Thymus (tissue), 11 donors: ENCODE results near the gene USP35. TPM values are rescaled to one million over a fixed set of nuclear protein-coding genes. Genes with fewer than 3 reads are reported as not detected.
A peak's percentile ranks its signal among the peaks of the same experiment; 100 is the strongest.

ENCODE experiments used
- DNase-seq, 9 donors: peaks; one replicate each; pipeline ENCODE4 v3.0.0-alpha.2; 2013; ENCODE audit warnings: low spot score in 9 of 9, low read depth in 6 of 9, missing footprints in 1 of 9
- H3K27ac ChIP-seq, 2 donors: one replicate each; pipeline ENCODE4 v1.5.1; 2013; ENCODE audit warnings: control low read depth in 1 of 2, low read depth in 1 of 2, low read length in 1 of 2, mild to moderate bottlenecking in 1 of 2, moderate library complexity in 1 of 2
- H3K27me3 ChIP-seq, 2 donors: one replicate each; pipeline ENCODE4 v1.5.1; 2013; ENCODE audit warnings: low read length in 1 of 2; ENCODE audit not compliant: control insufficient read depth in 2 of 2, insufficient read depth in 1 of 2
- H3K36me3 ChIP-seq, 2 donors: one replicate each; pipeline ENCODE4 v1.5.1; 2013; ENCODE audit warnings: low read length in 1 of 2, mild to moderate bottlenecking in 1 of 2, moderate library complexity in 1 of 2; ENCODE audit not compliant: control insufficient read depth in 2 of 2, insufficient read depth in 2 of 2
- H3K4me1 ChIP-seq, 2 donors: one replicate each; pipeline ENCODE4 v1.5.1; 2013; ENCODE audit warnings: low read length in 2 of 2; ENCODE audit not compliant: control insufficient read depth in 2 of 2, insufficient read depth in 2 of 2
- H3K4me3 ChIP-seq, 2 donors: one replicate each; pipeline ENCODE4 v1.5.1; 2013; ENCODE audit warnings: low read length in 2 of 2, control low read depth in 1 of 2, mild to moderate bottlenecking in 1 of 2
- H3K9me3 ChIP-seq, 2 donors: one replicate each; pipeline ENCODE4 v1.5.1; 2013; ENCODE audit warnings: low read length in 1 of 2, mild to moderate bottlenecking in 1 of 2; ENCODE audit not compliant: control insufficient read depth in 2 of 2, insufficient read depth in 1 of 2
- WGBS: extraction: QIAGEN DNeasy Blood & Tissue Kit; methylation state at CpG from one replicate; pipeline ENCODE4 v1.1.7; 2013; 5-methylcytosine and 5-hydroxymethylcytosine counted together
- polyA plus RNA-seq: library from polyadenylated mRNA; stranded (reverse); fragments of 200-250 nt; gene quantifications from one replicate; pipeline ENCODE4 v1.2.3, GENCODE V29; 2013
- total RNA-seq: library from RNA; stranded (reverse); fragments of 120-200 nt; gene quantifications from one replicate; pipeline ENCODE4 v1.2.4, GENCODE V29; 2013
- donor health status: healthy.

The USP35 gene
- total and polyA plus RNA-seq, 2 donors, result 3.4 to 13.1 TPM

DNA sequence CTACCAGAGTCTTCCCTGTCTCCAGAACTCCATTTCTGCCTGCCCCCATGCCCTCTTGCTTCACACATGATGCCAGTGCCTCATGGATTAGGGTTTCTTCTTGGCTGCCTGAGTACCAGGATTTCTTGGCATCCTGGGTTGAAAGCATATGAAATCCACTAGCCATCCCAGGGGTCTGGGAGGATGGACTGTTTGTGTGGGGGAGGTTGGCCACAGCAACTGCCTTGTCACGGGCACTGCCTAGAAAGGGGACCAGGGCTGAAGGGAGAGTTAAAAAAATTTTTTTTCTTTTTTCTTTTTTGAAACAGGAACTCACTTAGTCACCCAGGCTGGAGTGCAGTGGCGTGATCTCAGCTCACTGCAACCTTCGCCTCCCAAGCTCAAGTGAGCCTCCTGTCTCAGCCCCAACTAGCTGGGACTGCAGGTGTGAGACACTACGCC is 4.2 kb downstream of the USP35 start:
- Histone ChIP-seq H3K27ac (peak overlapping the region in 1 of 2 donors; percentile 55), H3K36me3 (peaks cover 6 to 12% of the 10 kb centered on the region in 2 donors), H3K27me3 (peaks cover 0 to 2% of the 10 kb centered on the region in 2 donors), H3K4me1 (peaks cover 20 to 62% of the 10 kb centered on the region in 2 donors), H3K4me3 (no peak overlapping the region), H3K9me3 (peaks cover 1 to 5% of the 10 kb centered on the region in 2 donors)
- peak in 1 of 9 donors; percentile 42 for DNase-seq
- 78% methylated on average over 4 of the region's 4 CpGs for WGBS

DNA sequence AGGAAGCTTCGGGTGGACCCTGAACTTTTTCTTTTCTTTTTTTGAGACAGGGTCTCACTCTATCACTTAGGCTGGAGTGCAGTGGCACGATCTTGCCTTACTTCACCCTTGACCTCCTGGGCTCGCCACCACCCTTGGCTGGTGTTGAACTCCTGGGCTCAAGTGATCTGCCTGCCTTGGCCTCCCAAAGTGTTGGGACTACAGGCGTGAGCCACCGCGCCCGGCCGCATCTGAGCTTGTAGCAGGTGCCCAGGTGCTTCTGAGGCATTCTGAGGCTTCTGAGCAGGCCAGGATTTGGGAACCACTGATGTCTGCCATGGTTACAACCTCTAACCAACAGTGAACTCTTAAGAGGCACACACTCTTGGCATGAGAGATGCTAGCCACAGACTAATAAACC is 5.1 kb downstream of the USP35 start:
- H3K4me1 ChIP-seq, result peaks cover 20 to 62% of the 10 kb centered on the region in 2 donors
- WGBS, result 97% methylated on average over 8 of the region's 8 CpGs
- peaks cover 1 to 5% of the 10 kb centered on the region in 2 donors for H3K9me3 ChIP-seq
- peaks cover 7 to 17% of the 10 kb centered on the region in 2 donors for H3K36me3 ChIP-seq
- H3K27me3 ChIP-seq, result peaks cover 0 to 2% of the 10 kb centered on the region in 2 donors
- no peak overlapping the region for H3K27ac ChIP-seq
- no peak for DNase-seq
- no peak overlapping the region for H3K4me3 ChIP-seq

DNA sequence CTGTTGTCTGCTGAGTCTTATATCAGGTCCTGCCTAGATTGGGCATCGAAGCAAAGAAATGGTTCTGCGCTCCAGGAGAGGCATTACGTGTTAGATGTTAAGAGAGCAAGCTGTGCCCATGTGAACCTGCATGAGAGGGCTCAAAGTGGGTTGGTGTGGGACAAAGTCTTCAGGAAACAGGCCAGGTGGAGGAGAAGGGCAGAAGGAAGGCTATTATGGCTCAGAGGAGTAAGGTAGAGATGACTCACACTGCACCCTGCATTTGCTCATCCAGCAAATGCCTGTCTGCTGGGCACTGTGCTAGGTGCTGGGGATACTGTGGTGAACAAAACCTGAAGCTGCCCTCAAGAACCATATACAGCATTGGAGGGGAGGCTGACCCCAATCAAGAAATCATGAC is 5.8 kb downstream of the USP35 start:
- peaks cover 1 to 5% of the 10 kb centered on the region in 2 donors for H3K9me3 ChIP-seq
- H3K27ac ChIP-seq, result no peak overlapping the region
- peaks cover 7 to 21% of the 10 kb centered on the region in 2 donors for H3K36me3 ChIP-seq
- H3K27me3 ChIP-seq, result peaks cover 0 to 2% of the 10 kb centered on the region in 2 donors
- DNase-seq, result no peak
- H3K4me1 ChIP-seq, result peaks cover 17 to 60% of the 10 kb centered on the region in 2 donors
- 97% methylated on average over 3 of the region's 3 CpGs for WGBS
- no peak overlapping the region for H3K4me3 ChIP-seq

DNA sequence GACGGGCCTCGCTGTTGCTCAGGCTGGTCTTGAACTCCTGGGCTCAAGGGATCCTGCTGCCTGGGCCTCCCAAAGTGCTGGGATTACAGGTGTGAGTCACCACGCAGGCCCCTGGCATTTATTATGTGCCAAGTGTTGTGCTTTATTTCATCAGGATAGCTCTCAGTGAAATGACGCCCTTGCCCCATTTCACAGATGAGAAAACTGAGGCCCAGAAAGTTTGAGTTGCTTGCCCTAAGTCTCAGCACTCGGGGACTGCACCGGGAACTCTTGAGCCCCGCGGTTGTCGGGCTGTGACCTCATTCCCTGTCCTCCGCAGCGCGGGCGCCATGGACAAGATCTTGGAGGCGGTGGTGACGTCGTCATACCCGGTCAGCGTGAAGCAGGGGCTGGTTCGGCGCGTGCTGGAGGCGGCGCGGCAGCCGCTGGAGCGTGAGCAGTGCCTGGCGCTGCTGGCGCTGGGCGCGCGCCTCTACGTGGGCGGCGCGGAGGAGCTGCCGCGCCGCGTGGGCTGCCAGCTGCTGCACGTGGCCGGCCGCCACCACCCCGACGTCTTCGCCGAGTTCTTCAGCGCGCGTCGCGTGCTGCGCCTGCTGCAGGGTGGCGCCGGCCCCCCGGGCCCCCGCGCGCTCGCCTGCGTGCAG is 7.3 kb downstream of the USP35 start:
- peaks cover 1 to 5% of the 10 kb centered on the region in 2 donors for H3K9me3 ChIP-seq
- no peak overlapping the region for H3K27ac ChIP-seq
- H3K4me1 ChIP-seq, result peaks cover 15 to 62% of the 10 kb centered on the region in 2 donors
- peaks cover 16 to 30% of the 10 kb centered on the region in 2 donors for H3K36me3 ChIP-seq
- no peak overlapping the region for H3K4me3 ChIP-seq
- WGBS, result 74% methylated on average over 60 of the region's 60 CpGs
- peaks cover 0 to 2% of the 10 kb centered on the region in 2 donors for H3K27me3 ChIP-seq
- peak in 1 of 9 donors; percentile 43 for DNase-seq

DNA sequence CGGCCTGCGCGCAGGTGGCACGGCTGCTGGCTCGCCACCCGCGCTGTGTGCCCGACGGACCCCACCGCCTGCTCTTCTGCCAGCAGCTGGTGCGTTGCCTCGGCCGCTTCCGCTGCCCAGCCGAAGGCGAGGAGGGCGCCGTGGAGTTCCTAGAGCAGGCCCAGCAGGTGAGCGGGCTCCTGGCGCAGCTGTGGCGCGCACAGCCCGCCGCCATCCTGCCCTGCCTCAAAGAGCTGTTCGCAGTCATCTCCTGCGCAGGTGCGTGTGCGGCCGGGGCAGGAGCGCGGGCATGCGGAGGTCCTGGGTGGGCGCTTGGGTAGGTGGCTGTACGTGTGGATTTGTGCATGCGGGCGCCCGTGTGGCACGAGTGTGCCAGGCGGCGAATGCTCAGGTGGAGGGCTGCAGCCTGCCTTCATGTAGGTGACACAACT is 8.0 kb downstream of the USP35 start:
- H3K4me1 ChIP-seq, result peaks cover 22 to 68% of the 10 kb centered on the region in 2 donors
- WGBS, result 93% methylated on average over 40 of the region's 40 CpGs
- H3K4me3 ChIP-seq, result no peak overlapping the region
- H3K9me3 ChIP-seq, result peaks cover 1 to 5% of the 10 kb centered on the region in 2 donors
- peak in 1 of 9 donors; percentile 35 for DNase-seq
- H3K27ac ChIP-seq, result no peak overlapping the region
- peaks cover 0 to 2% of the 10 kb centered on the region in 2 donors for H3K27me3 ChIP-seq
- H3K36me3 ChIP-seq, result peaks cover 18 to 32% of the 10 kb centered on the region in 2 donors

DNA sequence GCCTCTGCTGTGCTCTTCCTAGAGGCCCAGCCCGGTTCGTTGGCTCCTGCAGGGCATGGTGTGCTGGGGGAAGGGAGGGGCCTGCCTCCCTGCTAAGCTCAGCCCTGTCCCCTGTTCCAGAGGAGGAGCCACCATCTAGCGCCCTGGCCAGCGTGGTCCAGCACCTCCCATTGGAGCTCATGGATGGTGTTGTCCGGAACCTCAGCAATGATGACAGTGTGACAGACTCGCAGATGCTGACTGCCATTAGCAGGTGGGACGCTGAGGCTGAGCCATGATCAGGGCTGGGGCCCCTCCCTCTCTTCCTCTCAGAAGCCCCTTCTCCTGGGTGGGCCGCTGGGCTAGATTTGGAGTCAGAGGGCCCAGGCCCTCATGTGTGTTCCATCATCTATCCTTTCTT is 9.1 kb downstream of the USP35 start:
- Histone ChIP-seq H3K4me1 (peaks cover 33 to 73% of the 10 kb centered on the region in 2 donors), H3K4me3 (no peak overlapping the region), H3K27me3 (peaks cover 0 to 2% of the 10 kb centered on the region in 2 donors), H3K36me3 (peaks cover 18 to 32% of the 10 kb centered on the region in 2 donors), H3K9me3 (peaks cover 1 to 5% of the 10 kb centered on the region in 2 donors), H3K27ac (no peak overlapping the region)
- WGBS, result 97% methylated on average over 8 of the region's 8 CpGs
- no peak for DNase-seq

DNA sequence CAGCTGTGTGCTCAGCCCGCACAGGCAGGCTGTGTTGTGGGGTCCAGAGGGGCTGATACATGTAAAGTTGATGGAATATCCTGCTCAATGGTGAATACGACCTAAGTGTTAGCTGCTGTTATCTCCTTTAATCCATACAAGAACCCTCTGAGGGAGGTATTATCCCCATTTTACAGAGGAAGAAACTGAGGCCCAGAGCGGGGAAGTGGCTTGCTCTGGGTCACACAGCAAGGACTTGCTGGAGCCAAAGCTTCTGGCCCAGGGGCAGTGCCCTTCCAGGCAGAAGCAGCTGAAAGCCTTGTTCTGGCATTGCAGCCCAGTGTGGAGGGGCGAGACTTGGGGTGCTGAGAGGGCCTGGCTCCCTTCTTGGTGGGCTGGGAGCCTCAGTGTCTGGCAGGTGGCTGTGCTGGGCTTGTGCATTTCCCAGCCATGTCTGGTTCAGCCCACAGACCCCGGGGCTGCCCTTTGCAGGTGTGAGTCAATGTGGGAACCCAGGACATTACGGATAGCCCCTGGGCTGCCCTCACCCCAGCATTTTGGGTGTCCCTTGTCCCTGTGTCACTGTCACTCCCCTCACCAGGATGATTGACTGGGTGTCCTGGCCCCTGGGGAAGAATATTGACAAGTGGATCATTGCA is 10.4 kb downstream of the USP35 start:
- 98% methylated on average over 6 of the region's 6 CpGs for WGBS
- H3K27ac ChIP-seq, result no peak overlapping the region
- no peak for DNase-seq
- H3K4me1 ChIP-seq, result peaks cover 31 to 72% of the 10 kb centered on the region in 2 donors
- peaks cover 1 to 5% of the 10 kb centered on the region in 2 donors for H3K9me3 ChIP-seq
- no peak overlapping the region for H3K4me3 ChIP-seq
- H3K27me3 ChIP-seq, result peaks cover 0 to 2% of the 10 kb centered on the region in 2 donors
- H3K36me3 ChIP-seq, result peaks cover 15 to 32% of the 10 kb centered on the region in 2 donors

DNA sequence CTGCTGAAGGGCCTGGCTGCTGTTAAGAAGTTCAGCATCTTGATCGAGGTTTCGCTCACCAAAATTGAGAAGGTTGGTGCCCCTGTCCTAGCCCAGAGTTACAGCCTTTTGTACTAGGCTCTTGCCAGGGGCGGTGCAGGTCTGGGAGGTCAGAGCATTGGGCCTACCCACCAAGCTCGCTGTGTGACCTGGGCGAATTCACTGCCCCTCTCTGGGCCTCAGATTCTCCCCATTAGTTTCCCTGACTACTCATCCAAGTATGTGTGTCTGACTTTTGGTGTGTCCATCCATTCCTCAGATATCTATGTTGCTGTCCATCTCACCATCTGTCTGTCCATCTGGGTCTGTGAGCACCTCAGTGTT is 10.9 kb downstream of the USP35 start:
- WGBS, result 98% methylated on average over 5 of the region's 5 CpGs
- Histone ChIP-seq H3K36me3 (peaks cover 15 to 32% of the 10 kb centered on the region in 2 donors), H3K4me3 (no peak overlapping the region), H3K27ac (no peak overlapping the region), H3K27me3 (peaks cover 0 to 2% of the 10 kb centered on the region in 2 donors), H3K9me3 (peaks cover 1 to 5% of the 10 kb centered on the region in 2 donors), H3K4me1 (peaks cover 33 to 77% of the 10 kb centered on the region in 2 donors)
- DNase-seq, result no peak

DNA sequence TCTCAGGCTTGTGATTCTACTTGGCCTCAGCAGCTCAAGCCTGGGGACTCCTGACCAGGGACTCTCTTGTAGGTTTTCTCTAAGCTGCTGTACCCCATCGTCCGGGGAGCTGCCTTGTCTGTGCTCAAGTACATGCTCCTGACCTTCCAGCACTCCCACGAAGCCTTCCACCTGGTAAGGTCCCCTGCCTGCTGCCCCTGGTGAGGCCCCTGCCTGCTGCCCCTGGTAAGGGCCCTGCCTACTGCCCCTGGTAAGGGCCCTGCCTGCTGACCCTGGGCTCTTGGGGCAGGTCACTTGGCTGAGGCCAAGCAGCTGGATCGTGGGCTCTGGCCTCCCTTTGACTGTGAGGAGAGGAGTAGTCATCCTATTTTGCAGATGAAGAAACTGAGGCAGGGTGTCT is 11.3 kb downstream of the USP35 start:
- 96% methylated on average over 4 of the region's 4 CpGs for WGBS
- Histone ChIP-seq H3K9me3 (peaks cover 1 to 5% of the 10 kb centered on the region in 2 donors), H3K4me1 (peaks cover 33 to 81% of the 10 kb centered on the region in 2 donors), H3K36me3 (peaks cover 15 to 33% of the 10 kb centered on the region in 2 donors), H3K4me3 (no peak overlapping the region), H3K27me3 (peaks cover 0 to 2% of the 10 kb centered on the region in 2 donors), H3K27ac (peak overlapping the region; percentile 90 to 99)
- DNase-seq, result no peak
